Fibroblast of lung (primary cell): ENCODE measurements around the gene GDF9. TPM values are rescaled to one million over a fixed set of nuclear protein-coding genes. Genes with fewer than 3 reads are reported as not detected.

ENCODE experiments used
- DNase-seq, 2 donors: peaks; one replicate each; pipeline versions ENCODE4 v3.0.0 to v3.0.0-alpha.2; 2010; ENCODE audit warnings: low read depth in 2 of 2
- H2AFZ ChIP-seq: 2 replicates; pipeline ENCODE4 v1.5.1; 2012; ENCODE audit warnings: low read length, control low read depth, inconsistent platforms
- H3K27ac ChIP-seq: 2 replicates; pipeline ENCODE4 v1.5.1; 2011; ENCODE audit warnings: low read length, control low read depth; ENCODE audit not compliant: insufficient read depth
- H3K27me3 ChIP-seq: 2 replicates; pipeline ENCODE4 v1.5.1; 2011; ENCODE audit warnings: mild to moderate bottlenecking, low read length; ENCODE audit not compliant: control insufficient read depth, insufficient read depth
- H3K36me3 ChIP-seq: 2 replicates; pipeline ENCODE4 v1.5.1; 2011; ENCODE audit warnings: low read length; ENCODE audit not compliant: control insufficient read depth, insufficient read depth
- H3K4me1 ChIP-seq: 2 replicates; pipeline ENCODE4 v1.5.1; 2011; ENCODE audit warnings: low read length; ENCODE audit not compliant: control insufficient read depth, insufficient read depth; ENCODE audit errors: extremely low read depth
- H3K4me2 ChIP-seq: 2 replicates; pipeline ENCODE4 v1.5.1; 2011; ENCODE audit warnings: low read length, control low read depth; ENCODE audit not compliant: insufficient read depth; ENCODE audit errors: extremely low read depth
- H3K4me3 ChIP-seq, 4 experiments: fragments of 200-600 bp in 1 of 4; sonication (generic) in 1 of 4; replicated peaks in 1 of 4; 2 replicates each; pipeline ENCODE4 v1.5.1; 2011 to 2016; ENCODE audit warnings: low read length in 4 of 4, low read depth in 3 of 4, mild to moderate bottlenecking in 3 of 4, control low read depth in 2 of 4, inconsistent platforms in 1 of 4, mixed read lengths in 1 of 4; ENCODE audit not compliant: insufficient read depth in 1 of 4; ENCODE audit errors: control extremely low read depth in 1 of 4
- H3K79me2 ChIP-seq: 2 replicates; pipeline ENCODE4 v1.5.1; 2012; ENCODE audit warnings: mild to moderate bottlenecking, low read length, inconsistent platforms; ENCODE audit not compliant: control insufficient read depth, insufficient read depth
- H3K9ac ChIP-seq: 2 replicates; pipeline ENCODE4 v1.5.1; 2011; ENCODE audit warnings: mild to moderate bottlenecking, low read length, control low read depth; ENCODE audit not compliant: insufficient read depth
- H3K9me3 ChIP-seq: 2 replicates; pipeline ENCODE4 v1.5.1; 2012; ENCODE audit warnings: low read depth, low read length; ENCODE audit not compliant: control insufficient read depth, insufficient read depth
- H4K20me1 ChIP-seq: 2 replicates; pipeline ENCODE4 v1.5.1; 2011; ENCODE audit warnings: low read length; ENCODE audit not compliant: control insufficient read depth, insufficient read depth; ENCODE audit errors: extremely low read depth
- CTCF ChIP-seq, 2 donors: IDR thresholded peaks in 1 of 2; conservative IDR thresholded peaks in 1 of 2; 1 replicate in 1 of 2; 2 replicates in 1 of 2; pipeline ENCODE4 v1.5.1; 2011 to 2012; ENCODE audit warnings: low read length in 2 of 2, control low read depth in 1 of 2, inconsistent platforms in 1 of 2, low read depth in 1 of 2, mild to moderate bottlenecking in 1 of 2
- EZH2 ChIP-seq: IDR thresholded peaks from 2 replicates; pipeline ENCODE4 v1.5.1; 2012; ENCODE audit warnings: low read length, control low read depth, mild to moderate bottlenecking; ENCODE audit errors: missing control alignments
- polyA plus RNA-seq, 2 donors: library from polyadenylated mRNA; depleted of rRNA in 1 of 2; stranded (reverse) in 1 of 2; unstranded in 1 of 2; fragments of >200 nt; gene quantifications; 2 replicates each; pipeline ENCODE4 v1.2.1, GENCODE V29; 2011 to 2012; ENCODE audit warnings: missing spikeins in 1 of 2
- total RNA-seq: library from RNA; depleted of rRNA; stranded (reverse); fragments of >200 nt; gene quantifications from 2 replicates; pipeline ENCODE4 v1.2.1, GENCODE V29; 2014

GDF9 gene
- total and polyA plus RNA-seq, 2 donors (not counting 1 experiment from before 2014, with no cell fraction given), result 0.11 to 0.17 TPM

GRCh38 chr5:132883261-132883834, 17.1 kb upstream of the GDF9 start:
- Histone ChIP-seq H3K9ac (no peak overlapping the region), H3K4me3 (no peak overlapping the region), H3K79me2 (no peaks in the 10 kb centered on the region), H2AFZ (no peak overlapping the region), H3K27me3 (no peaks in the 10 kb centered on the region), H3K36me3 (peaks cover 9% of the 10 kb centered on the region), H3K27ac (no peak overlapping the region), H3K4me2 (no peak overlapping the region), H3K4me1 (no peaks in the 10 kb centered on the region), H4K20me1 (no peaks in the 10 kb centered on the region), H3K9me3 (no peaks in the 10 kb centered on the region)
- peak; percentile 64 to 75 for DNase-seq
- peak; percentile 65 to 74 for TF ChIP-seq CTCF (conservative IDR thresholded peaks at IDR 0.05 in 1 of 2, IDR thresholded peaks at IDR 0.05 in 1 of 2; ENCODE audit: low read depth in 1 of 2, low read length in 2 of 2)
- TF ChIP-seq EZH2, result no peak

- DNase-seq, result peak; percentile 39 to 74
- no peak overlapping the region for H3K4me3 ChIP-seq
- no peak overlapping the region for H3K27ac ChIP-seq
- peaks cover 5% of the 10 kb centered on the region for H3K4me1 ChIP-seq
- H3K9me3 ChIP-seq, result no peaks in the 10 kb centered on the region
- TF ChIP-seq CTCF (conservative IDR thresholded peaks at IDR 0.05 in 1 of 2, IDR thresholded peaks at IDR 0.05 in 1 of 2; ENCODE audit: low read depth in 1 of 2, low read length in 2 of 2) (no peak), EZH2 (no peak)
- H3K9ac ChIP-seq, result no peak overlapping the region
- H3K27me3 ChIP-seq, result no peaks in the 10 kb centered on the region
- peaks cover 13% of the 10 kb centered on the region for H3K36me3 ChIP-seq
- no peaks in the 10 kb centered on the region for H3K79me2 ChIP-seq
- H3K4me2 ChIP-seq, result no peak overlapping the region
- no peak overlapping the region for H2AFZ ChIP-seq
- H4K20me1 ChIP-seq, result no peaks in the 10 kb centered on the region
Measured at GRCh38 chr5:132877938-132878337, 11.7 kb upstream of the GDF9 start.

- no peaks in the 10 kb centered on the region for H3K79me2 ChIP-seq
- peaks cover 13% of the 10 kb centered on the region for H3K36me3 ChIP-seq
- TF ChIP-seq EZH2, result no peak
- TF ChIP-seq CTCF (conservative IDR thresholded peaks at IDR 0.05 in 1 of 2, IDR thresholded peaks at IDR 0.05 in 1 of 2; ENCODE audit: low read depth in 1 of 2, low read length in 2 of 2), result no peak
- no peak overlapping the region for H3K4me3 ChIP-seq
- H4K20me1 ChIP-seq, result no peaks in the 10 kb centered on the region
- no peak for DNase-seq
- no peak overlapping the region for H3K27ac ChIP-seq
- peaks cover 5% of the 10 kb centered on the region for H3K4me1 ChIP-seq
- no peak overlapping the region for H3K9ac ChIP-seq
- H3K4me2 ChIP-seq, result no peak overlapping the region
- H3K9me3 ChIP-seq, result no peaks in the 10 kb centered on the region
- H2AFZ ChIP-seq, result no peak overlapping the region
- H3K27me3 ChIP-seq, result no peaks in the 10 kb centered on the region
Measured at GRCh38 chr5:132877466-132877865, 11.2 kb upstream of the GDF9 start.
